Gastrocnemius medialis (tissue), 4 donors: ENCODE measurements around the gene IGF1R. TPM values are rescaled to one million over a fixed set of nuclear protein-coding genes. Genes with fewer than 3 reads are reported as not detected.

Experiments used
- ATAC-seq, 2 donors: fragments of 150-250 bp; one replicate each; pipeline ENCODE4 v1.9.1; 2016
- DNase-seq, 2 donors: peaks; one replicate each; pipeline ENCODE4 v3.0.0-alpha.2; 2019
- H3K27ac ChIP-seq, 4 donors: fragments of 200-600 bp; sonication (generic); 1 replicate in 1 of 4; 2 replicates in 3 of 4; pipeline ENCODE4 v1.5.1; 2016 to 2018; ENCODE audit warnings: mild to moderate bottlenecking in 2 of 4, moderate library complexity in 1 of 4
- H3K27me3 ChIP-seq, 3 donors: fragments of 200-600 bp; sonication (generic) in 2 of 3; 1 replicate in 1 of 3; 2 replicates in 2 of 3; pipeline versions ENCODE4 v1.5.1 to v1.6.0; 2016 to 2019; ENCODE audit warnings: mild to moderate bottlenecking in 1 of 3, moderate library complexity in 1 of 3
- H3K36me3 ChIP-seq, 2 donors: fragments of 200-600 bp; sonication (generic) in 1 of 2; one replicate each; pipeline ENCODE4 v1.5.1; 2017 to 2018
- H3K4me1 ChIP-seq, 2 donors: fragments of 200-600 bp; sonication (generic) in 1 of 2; one replicate each; pipeline ENCODE4 v1.5.1; 2016 to 2017; ENCODE audit warnings: mild to moderate bottlenecking in 2 of 2
- H3K4me3 ChIP-seq, 4 donors: fragments of 200-600 bp; sonication (generic) in 3 of 4; 1 replicate in 1 of 4; 2 replicates in 3 of 4; pipeline ENCODE4 v1.5.1; 2016 to 2019; ENCODE audit warnings: mild to moderate bottlenecking in 2 of 4
- H3K9me3 ChIP-seq, 3 donors: fragments of 200-600 bp; sonication (generic) in 2 of 3; 1 replicate in 1 of 3; 2 replicates in 2 of 3; pipeline ENCODE4 v1.5.1; 2016 to 2019
- CTCF ChIP-seq, 5 experiments: fragments of 450-650 bp in 3 of 5; fragments of 200-600 bp in 2 of 5; sonication (generic) in 2 of 5; IDR thresholded peaks in 4 of 5; conservative IDR thresholded peaks in 1 of 5; 1 replicate in 4 of 5; 2 replicates in 1 of 5; pipeline ENCODE4 v1.5.1; 2016 to 2019; ENCODE audit warnings: antibody characterized with exemption in 5 of 5, mild to moderate bottlenecking in 3 of 5, moderate library complexity in 3 of 5
- POLR2A ChIP-seq, 2 donors: fragments of 450-650 bp; IDR thresholded peaks; one replicate each; pipeline ENCODE4 v1.6.1; 2017; ENCODE audit warnings: antibody characterized with exemption in 2 of 2, mild to moderate bottlenecking in 2 of 2, moderate library complexity in 2 of 2
- in situ Hi-C, 4 donors: fragments of 200-750 bp; cut with MboI; loops; one replicate each; pipeline versions ENCODE4 v1.15.0 to v1.8.0; 2017; ENCODE audit warnings: low sequenced_read_pairs in 4 of 4
- intact Hi-C: fragments of 100-400 bp; cut with DNase I; formaldehyde crosslinking; loops from one replicate; pipeline ENCODE4 v1.15.1; 2023; ENCODE audit warnings: low total_unique reads
- total RNA-seq, 4 donors: library from RNA; depleted of rRNA; stranded (reverse); fragments of >200 nt; gene quantifications; one replicate each; pipeline versions ENCODE4 v1.1.0 to v1.2.3, GENCODE V29; 2016

IGF1R gene
- total RNA-seq, 4 donors from 2014 or later, result 10.1 to 50.4 (median 12.3) TPM

DNA sequence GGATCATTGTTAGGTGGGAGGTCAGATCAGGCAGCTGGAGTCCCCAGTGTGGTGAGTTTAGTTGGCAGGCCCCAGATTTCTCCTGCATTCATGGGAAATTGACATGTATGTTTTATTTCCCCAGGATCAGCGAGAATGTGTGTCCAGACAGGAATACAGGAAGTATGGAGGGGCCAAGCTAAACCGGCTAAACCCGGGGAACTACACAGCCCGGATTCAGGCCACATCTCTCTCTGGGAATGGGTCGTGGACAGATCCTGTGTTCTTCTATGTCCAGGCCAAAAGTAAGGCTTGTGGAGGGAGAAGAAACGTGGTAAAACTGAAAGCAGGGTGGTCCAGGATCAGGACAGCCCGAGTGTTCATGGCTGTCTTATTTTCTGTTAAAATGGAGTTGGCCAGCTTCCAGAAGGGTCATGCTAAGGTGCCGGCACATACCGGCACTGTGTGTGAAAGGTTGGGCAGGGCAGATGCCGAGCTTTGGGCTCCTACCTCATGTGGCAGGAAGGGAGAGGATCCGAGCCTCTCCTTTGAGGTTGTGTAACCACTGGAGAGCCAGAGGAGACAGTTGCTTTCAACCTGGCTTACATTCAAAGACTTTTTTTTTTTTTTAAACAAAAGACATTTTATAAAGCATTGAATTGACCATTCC lies 276.2 kb downstream of the IGF1R start:
- Histone ChIP-seq H3K4me3 (no peak overlapping the region), H3K27ac (peak overlapping the region in 1 of 4 donors; percentile 7), H3K4me1 (peaks cover 21 to 25% of the 10 kb centered on the region in 2 donors), H3K36me3 (peaks cover 0 to 20% of the 10 kb centered on the region in 2 donors), H3K9me3 (no peaks in the 10 kb centered on the region), H3K27me3 (no peaks in the 10 kb centered on the region)
- intact Hi-C loops, result no loop called here
- TF ChIP-seq CTCF (IDR thresholded peaks at IDR 0.05 in 4 of 5, conservative IDR thresholded peaks at IDR 0.05 in 1 of 5), result no peak
- no peak for TF ChIP-seq POLR2A (IDR thresholded peaks at IDR 0.05)
- DNase-seq (no peak), ATAC-seq (no peak)
- in situ Hi-C loops, result loop anchor here in 2 of 4 donors (10.0 to 25.0 kb wide), 2 partner anchors 137 to 140 kb away; no protein-coding TSS in a partner anchor

DNA sequence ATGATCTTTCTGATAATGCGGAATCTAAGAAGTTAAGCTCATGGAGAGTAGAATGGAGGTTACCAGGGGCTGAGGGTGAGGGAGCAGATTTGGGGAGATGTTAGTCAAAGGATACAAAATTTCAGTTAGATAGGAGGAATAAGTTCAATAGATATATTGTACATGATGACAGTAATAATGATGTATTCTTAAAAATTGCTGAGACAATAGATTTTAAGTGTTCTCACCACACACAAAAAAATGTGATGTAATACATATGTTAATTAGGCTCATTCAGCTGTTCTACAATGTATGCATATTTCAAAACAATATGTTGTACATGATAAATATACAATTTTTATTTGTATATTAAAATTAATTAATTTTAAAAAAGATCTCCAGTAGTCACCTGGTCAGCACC lies 277.9 kb downstream of the IGF1R start:
- Histone ChIP-seq H3K27ac (no peak overlapping the region), H3K9me3 (no peaks in the 10 kb centered on the region), H3K4me3 (no peak overlapping the region), H3K4me1 (peaks cover 21 to 25% of the 10 kb centered on the region in 2 donors), H3K27me3 (no peaks in the 10 kb centered on the region), H3K36me3 (peaks cover 0 to 28% of the 10 kb centered on the region in 2 donors)
- TF ChIP-seq POLR2A (IDR thresholded peaks at IDR 0.05), result no peak
- TF ChIP-seq CTCF (IDR thresholded peaks at IDR 0.05 in 4 of 5, conservative IDR thresholded peaks at IDR 0.05 in 1 of 5), result no peak
- intact Hi-C loops (no loop called here), in situ Hi-C loops (loop anchor here in 1 of 4 donors (10.0 kb wide), 1 partner anchor 139 kb away; no protein-coding TSS in a partner anchor)
- DNase-seq, result no peak
- no peak for ATAC-seq

DNA sequence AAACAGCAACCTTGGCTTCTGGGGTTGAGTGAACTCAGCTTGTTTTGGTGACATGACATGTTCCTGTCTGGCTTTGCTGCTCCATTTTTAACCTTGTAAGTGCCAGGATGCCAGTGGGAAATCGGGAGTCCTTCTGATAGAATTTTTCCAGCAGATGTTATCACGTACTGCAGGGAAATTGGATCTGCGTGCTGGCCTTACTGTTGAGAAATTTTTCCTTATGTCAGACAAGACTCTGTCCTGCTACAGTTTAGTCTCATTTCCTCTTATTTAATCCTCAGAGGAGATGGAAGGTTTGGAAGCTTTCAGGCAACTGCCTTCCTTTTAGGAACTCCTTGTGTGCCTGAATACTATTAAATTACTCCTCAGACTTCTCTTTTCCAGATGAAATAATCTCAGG lies 278.7 kb downstream of the IGF1R start:
- intact Hi-C loops (no loop called here), in situ Hi-C loops (loop anchor here in 1 of 4 donors (10.0 kb wide), 1 partner anchor 138 kb away; no protein-coding TSS in a partner anchor)
- Histone ChIP-seq H3K36me3 (peaks cover 0 to 30% of the 10 kb centered on the region in 2 donors), H3K27me3 (no peaks in the 10 kb centered on the region), H3K4me1 (peaks cover 21 to 25% of the 10 kb centered on the region in 2 donors), H3K27ac (peak overlapping the region in 1 of 4 donors; percentile 15), H3K4me3 (no peak overlapping the region), H3K9me3 (no peaks in the 10 kb centered on the region)
- ATAC-seq (peak in 1 of 2 donors; percentile 34), DNase-seq (no peak)
- no peak for TF ChIP-seq POLR2A (IDR thresholded peaks at IDR 0.05)
- no peak for TF ChIP-seq CTCF (IDR thresholded peaks at IDR 0.05 in 4 of 5, conservative IDR thresholded peaks at IDR 0.05 in 1 of 5)

DNA sequence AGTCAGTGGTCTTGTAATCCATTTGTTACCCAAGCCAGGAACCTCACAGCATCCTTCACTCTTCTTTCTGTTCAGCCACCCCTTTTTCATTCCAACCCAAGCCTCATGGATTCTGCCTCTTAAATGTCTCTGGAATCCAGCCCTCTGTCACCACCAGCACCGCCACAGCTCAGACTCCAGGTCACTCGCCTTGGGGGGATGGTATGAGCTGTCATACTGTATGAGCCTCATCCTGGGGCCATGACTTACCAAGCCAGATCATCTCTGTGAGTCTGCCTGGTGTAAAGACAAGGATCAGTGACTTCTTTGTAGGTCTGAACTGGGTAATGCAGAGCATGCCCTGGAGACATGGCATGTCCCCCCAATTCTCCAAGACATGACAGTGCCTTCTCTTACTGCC lies 279.7 kb downstream of the IGF1R start:
- Histone ChIP-seq H3K4me3 (no peak overlapping the region), H3K27me3 (no peaks in the 10 kb centered on the region), H3K9me3 (no peaks in the 10 kb centered on the region), H3K36me3 (peaks cover 0 to 20% of the 10 kb centered on the region in 2 donors), H3K27ac (no peak overlapping the region), H3K4me1 (peaks cover 21 to 25% of the 10 kb centered on the region in 2 donors)
- DNase-seq (no peak), ATAC-seq (no peak)
- intact Hi-C loops (no loop called here), in situ Hi-C loops (loop anchor here in 1 of 4 donors (10.0 kb wide), 1 partner anchor 137 kb away; no protein-coding TSS in a partner anchor)
- TF ChIP-seq CTCF (IDR thresholded peaks at IDR 0.05 in 4 of 5, conservative IDR thresholded peaks at IDR 0.05 in 1 of 5) (no peak), POLR2A (IDR thresholded peaks at IDR 0.05) (no peak)
